Measurements from ENCODE around the gene TTLL9.

The TTLL9 gene

GRCh38 chr20:31939661-31940060 lies 69.2 kb downstream of the TTLL9 start:
- H3K27ac ChIP-seq (ENCODE audit: low read depth, low read length): no peak overlapping the region
- H3K36me3 ChIP-seq (ENCODE audit: insufficient read depth, low read length): peaks cover 9% of the 10 kb centered on the region
- 94% methylated on average over 1 of the region's 2 CpGs for WGBS
- H3K9me3 ChIP-seq (ENCODE audit: insufficient read depth, low read depth, low read length): no peaks in the 10 kb centered on the region
- no peaks in the 10 kb centered on the region for H3K27me3 ChIP-seq (ENCODE audit: insufficient read depth, low read length)
- no peak overlapping the region for H3K9ac ChIP-seq (ENCODE audit: low read depth, low read length)
- H3K4me1 ChIP-seq (ENCODE audit: insufficient read depth, low read length): peaks cover 8% of the 10 kb centered on the region
- no peak overlapping the region for H3K4me3 ChIP-seq (ENCODE audit: low read length)

GRCh38 chr20:31943052-31943471 lies 72.6 kb downstream of the TTLL9 start:
- Histone ChIP-seq H3K4me3 (ENCODE audit: low read length) (no peak overlapping the region), H3K9ac (ENCODE audit: low read depth, low read length) (no peak overlapping the region), H3K27ac (ENCODE audit: low read depth, low read length) (no peak overlapping the region), H3K36me3 (ENCODE audit: insufficient read depth, low read length) (peaks cover 43% of the 10 kb centered on the region), H3K9me3 (ENCODE audit: insufficient read depth, low read depth, low read length) (peaks cover 3% of the 10 kb centered on the region; the same call in 1 of the 2 replicates), H3K4me1 (ENCODE audit: insufficient read depth, low read length) (no peaks in the 10 kb centered on the region), H3K27me3 (ENCODE audit: insufficient read depth, low read length) (no peaks in the 10 kb centered on the region)
- 96% methylated on average over 2 of the region's 2 CpGs for WGBS

GRCh38 chr20:31945319-31945718 lies 74.9 kb downstream of the TTLL9 start:
- peaks cover 64% of the 10 kb centered on the region for H3K36me3 ChIP-seq (ENCODE audit: insufficient read depth, low read length)
- H3K27me3 ChIP-seq (ENCODE audit: insufficient read depth, low read length): no peaks in the 10 kb centered on the region
- no peak overlapping the region for H3K27ac ChIP-seq (ENCODE audit: low read depth, low read length)
- no peak overlapping the region for H3K4me3 ChIP-seq (ENCODE audit: low read length)
- H3K9me3 ChIP-seq (ENCODE audit: insufficient read depth, low read depth, low read length): peaks cover 7% of the 10 kb centered on the region; the same call in 1 of the 2 replicates
- H3K4me1 ChIP-seq (ENCODE audit: insufficient read depth, low read length): 0 out of 2 replicates have a peak, but pooled peaks cover under 1% of the 10 kb centered on the region
- WGBS: 89% methylated on average over 4 of the region's 4 CpGs
- H3K9ac ChIP-seq (ENCODE audit: low read depth, low read length): no peak overlapping the region

GRCh38 chr20:31945785-31946184 lies 75.4 kb downstream of the TTLL9 start:
- H3K4me3 ChIP-seq (ENCODE audit: low read length): no peak overlapping the region
- WGBS: 93% methylated on average over 6 of the region's 6 CpGs
- peaks cover 65% of the 10 kb centered on the region for H3K36me3 ChIP-seq (ENCODE audit: insufficient read depth, low read length)
- H3K9me3 ChIP-seq (ENCODE audit: insufficient read depth, low read depth, low read length): peaks cover 7% of the 10 kb centered on the region; the same call in 1 of the 2 replicates
- H3K4me1 ChIP-seq (ENCODE audit: insufficient read depth, low read length): 0 out of 2 replicates have a peak, but pooled peaks cover 5% of the 10 kb centered on the region
- H3K27me3 ChIP-seq (ENCODE audit: insufficient read depth, low read length): no peaks in the 10 kb centered on the region
- H3K27ac ChIP-seq (ENCODE audit: low read depth, low read length): no peak overlapping the region
- H3K9ac ChIP-seq (ENCODE audit: low read depth, low read length): no peak overlapping the region

GRCh38 chr20:31948008-31948407 lies 77.6 kb downstream of the TTLL9 start:
- no peaks in the 10 kb centered on the region for H3K27me3 ChIP-seq (ENCODE audit: insufficient read depth, low read length)
- 90% methylated on average over 2 of the region's 2 CpGs for WGBS

GRCh38 chr20:31949877-31950646 lies 79.6 kb downstream of the TTLL9 start:
- no peak overlapping the region for H3K27ac ChIP-seq (ENCODE audit: low read depth, low read length)
- H3K9ac ChIP-seq (ENCODE audit: low read depth, low read length): no peak overlapping the region
- 0 out of 2 replicates have a peak, but pooled peaks cover 8% of the 10 kb centered on the region for H3K4me1 ChIP-seq (ENCODE audit: insufficient read depth, low read length)
- H3K9me3 ChIP-seq (ENCODE audit: insufficient read depth, low read depth, low read length): peaks cover 7% of the 10 kb centered on the region; the same call in 1 of the 2 replicates
- peak overlapping the region; percentile 98 for H3K4me3 ChIP-seq (ENCODE audit: low read length)
- no peaks in the 10 kb centered on the region for H3K27me3 ChIP-seq (ENCODE audit: insufficient read depth, low read length)
- peaks cover 52% of the 10 kb centered on the region for H3K36me3 ChIP-seq (ENCODE audit: insufficient read depth, low read length)
- 94% methylated on average over 9 of the region's 9 CpGs for WGBS

More at GRCh38 chr20:31948008-31948407, 77.6 kb downstream of the TTLL9 start:
- Histone ChIP-seq H3K9ac (ENCODE audit: low read depth, low read length) (no peak overlapping the region), H3K27ac (ENCODE audit: low read depth, low read length) (no peak overlapping the region), H3K9me3 (ENCODE audit: insufficient read depth, low read depth, low read length) (peaks cover 7% of the 10 kb centered on the region; the same call in 1 of the 2 replicates), H3K4me3 (ENCODE audit: low read length) (no peak overlapping the region), H3K4me1 (ENCODE audit: insufficient read depth, low read length) (0 out of 2 replicates have a peak, but pooled peaks cover 8% of the 10 kb centered on the region), H3K36me3 (ENCODE audit: insufficient read depth, low read length) (peaks cover 65% of the 10 kb centered on the region)

GRCh38 chr20:31951203-31951529 lies 80.7 kb downstream of the TTLL9 start:
- peak overlapping the region; percentile 92 for H3K9ac ChIP-seq (ENCODE audit: low read depth, low read length)
- H3K36me3 ChIP-seq (ENCODE audit: insufficient read depth, low read length): peaks cover 41% of the 10 kb centered on the region
- peaks cover 7% of the 10 kb centered on the region; the same call in 1 of the 2 replicates for H3K9me3 ChIP-seq (ENCODE audit: insufficient read depth, low read depth, low read length)
- H3K27ac ChIP-seq (ENCODE audit: low read depth, low read length): peak overlapping the region; percentile 70
- H3K27me3 ChIP-seq (ENCODE audit: insufficient read depth, low read length): no peaks in the 10 kb centered on the region
- H3K4me3 ChIP-seq (ENCODE audit: low read length): peak overlapping the region; percentile 98
- 0 out of 2 replicates have a peak, but pooled peaks cover 8% of the 10 kb centered on the region for H3K4me1 ChIP-seq (ENCODE audit: insufficient read depth, low read length)
- WGBS: 7% methylated on average over 6 of the region's 6 CpGs

- Histone ChIP-seq H3K4me1 (ENCODE audit: insufficient read depth, low read length) (0 out of 2 replicates have a peak, but pooled peaks cover 8% of the 10 kb centered on the region), H3K9ac (ENCODE audit: low read depth, low read length) (peak within 1 kb of the TSS; percentile 92), H3K27ac (ENCODE audit: low read depth, low read length) (peak within 1 kb of the TSS; percentile 70), H3K9me3 (ENCODE audit: insufficient read depth, low read depth, low read length) (peaks cover 7% of the 10 kb centered on the region; the same call in 1 of the 2 replicates), H3K4me3 (ENCODE audit: low read length) (peak within 1 kb of the TSS; percentile 98), H3K27me3 (ENCODE audit: insufficient read depth, low read length) (no peaks in the 10 kb centered on the region), H3K36me3 (ENCODE audit: insufficient read depth, low read length) (peaks cover 35% of the 10 kb centered on the region)
- WGBS: under 1% methylated on average over 62 of the region's 63 CpGs
Observed at GRCh38 chr20:31951530-31952453, 81.4 kb downstream of the TTLL9 start, which contains the start of gene PDRG1. Gene PDRG1 (minus strand): TSS chr20:31952046. CDS start chr20:31951961, 85 bp downstream.

GRCh38 chr20:31953556-31954148 lies 83.2 kb downstream of the TTLL9 start:
- Histone ChIP-seq H3K27ac (ENCODE audit: low read depth, low read length) (no peak overlapping the region), H3K9ac (ENCODE audit: low read depth, low read length) (no peak overlapping the region), H3K27me3 (ENCODE audit: insufficient read depth, low read length) (no peaks in the 10 kb centered on the region), H3K4me1 (ENCODE audit: insufficient read depth, low read length) (0 out of 2 replicates have a peak, but pooled peaks cover 8% of the 10 kb centered on the region), H3K4me3 (ENCODE audit: low read length) (no peak overlapping the region), H3K9me3 (ENCODE audit: insufficient read depth, low read depth, low read length) (no peaks in the 10 kb centered on the region), H3K36me3 (ENCODE audit: insufficient read depth, low read length) (peaks cover 16% of the 10 kb centered on the region)
- WGBS: 84% methylated on average over 6 of the region's 6 CpGs

- Histone ChIP-seq H3K36me3 (ENCODE audit: insufficient read depth, low read length) (peaks cover 9% of the 10 kb centered on the region), H3K9ac (ENCODE audit: low read depth, low read length) (no peak overlapping the region), H3K27ac (ENCODE audit: low read depth, low read length) (no peak overlapping the region), H3K27me3 (ENCODE audit: insufficient read depth, low read length) (no peaks in the 10 kb centered on the region), H3K4me3 (ENCODE audit: low read length) (no peak overlapping the region), H3K4me1 (ENCODE audit: insufficient read depth, low read length) (0 out of 2 replicates have a peak, but pooled peaks cover 8% of the 10 kb centered on the region), H3K9me3 (ENCODE audit: insufficient read depth, low read depth, low read length) (no peaks in the 10 kb centered on the region)
- WGBS: 70% methylated on average over 1 of the region's 1 CpG
Observed at GRCh38 chr20:31954500-31954899, 84.1 kb downstream of the TTLL9 start.

Data from HUES64 (cell line).